HG02943 (cell line): Measurements from ENCODE around the gene ZNF385C.
"Not testable (repeated sequence)": the region's sequence is repeated elsewhere in the genome, so short reads cannot be mapped to it uniquely, and the experiment has no call there.

Source experiments
- ATAC-seq: cut with Tn5 transposase; IDR thresholded peaks from one replicate; pipeline ENCODE4 v1.9.1; 2021; ENCODE audit warnings: mild to moderate bottlenecking, low read depth, moderate library complexity; ENCODE audit not compliant: unreplicated experiment

Gene ZNF385C

GRCh38 chr17:42097691-42098631 lies at the start of gene ZNF385C:
TSS of gene ZNF385C (minus strand) at chr17:42098473. CDS start at chr17:42063056, 35,417 bp downstream.
- ATAC-seq: no peak

GRCh38 chr17:42146911-42147607 lies 48.8 kb upstream of the ZNF385C start:
- no peak for ATAC-seq

GRCh38 chr17:42143138-42143537 lies 44.9 kb upstream of the ZNF385C start:
- ATAC-seq: not testable (repeated sequence)

- no peak for ATAC-seq
Observed at GRCh38 chr17:42142371-42142896, 44.2 kb upstream of the ZNF385C start.

GRCh38 chr17:42141382-42141781 lies 43.1 kb upstream of the ZNF385C start:
- ATAC-seq: no peak

- not testable (repeated sequence) for ATAC-seq
Observed at GRCh38 chr17:42140690-42141089, 42.4 kb upstream of the ZNF385C start.

- ATAC-seq: no peak
Observed at GRCh38 chr17:42138749-42139492, 40.6 kb upstream of the ZNF385C start.

GRCh38 chr17:42136654-42137051 lies 38.4 kb upstream of the ZNF385C start:
- no peak for ATAC-seq

- ATAC-seq: no peak
Observed at GRCh38 chr17:42135664-42136653, 37.7 kb upstream of the ZNF385C start.

- ATAC-seq: no peak
Observed at GRCh38 chr17:42135151-42135550, 36.9 kb upstream of the ZNF385C start.

- ATAC-seq: no peak
Observed at GRCh38 chr17:42133461-42134041, 35.3 kb upstream of the ZNF385C start.

GRCh38 chr17:42132941-42133340 lies 34.7 kb upstream of the ZNF385C start:
- no peak for ATAC-seq

GRCh38 chr17:42131981-42132432 lies 33.7 kb upstream of the ZNF385C start:
- no peak for ATAC-seq

- no peak for ATAC-seq
Observed at GRCh38 chr17:42131232-42131631, 33.0 kb upstream of the ZNF385C start.

GRCh38 chr17:42130310-42130936 lies 32.1 kb upstream of the ZNF385C start:
- no peak for ATAC-seq

GRCh38 chr17:42129109-42129837 lies 31.0 kb upstream of the ZNF385C start:
- no peak for ATAC-seq

- no peak for ATAC-seq
Observed at GRCh38 chr17:42127414-42127813, 29.1 kb upstream of the ZNF385C start.

GRCh38 chr17:42126836-42127235 lies 28.6 kb upstream of the ZNF385C start:
- ATAC-seq: no peak
